HepG2 (cell line): ENCODE data around the gene MFF. TPM values are rescaled to one million over a fixed set of nuclear protein-coding genes. Genes with fewer than 3 reads are reported as not detected.

Source experiments
- BORCS8-MEF2B ChIP-seq: sonication (generic); formaldehyde crosslinking; IDR thresholded peaks from 2 replicates; pipeline ENCODE4 v1.8.0; 2022; ENCODE audit warnings: mild to moderate bottlenecking, missing genetic modification reagents
- HOXA3 ChIP-seq: sonication (generic); formaldehyde crosslinking; IDR thresholded peaks from 2 replicates; pipeline ENCODE4 v1.5.0; 2020; ENCODE audit warnings: missing genetic modification reagents
- MED1 ChIP-seq: sonication (generic); formaldehyde crosslinking; IDR thresholded peaks from 2 replicates; pipeline ENCODE4 v1.4.0; 2020; ENCODE audit warnings: missing genetic modification reagents
- MED13 ChIP-seq: sonication (generic); formaldehyde crosslinking; IDR thresholded peaks from 2 replicates; pipeline ENCODE4 v1.5.0; 2020; ENCODE audit warnings: missing genetic modification reagents
- MIER3 ChIP-seq: IDR thresholded peaks from 2 replicates; pipeline ENCODE4 v1.6.1; 2016; ENCODE audit warnings: missing compliant biosample characterization, borderline replicate concordance
- NFE2L1 ChIP-seq: sonication (generic); formaldehyde crosslinking; IDR thresholded peaks from 2 replicates; pipeline ENCODE4 v1.4.0; 2020; ENCODE audit warnings: missing genetic modification reagents, mild to moderate bottlenecking, borderline replicate concordance
- SOX6 ChIP-seq, 2 experiments: fragments of 450-650 bp in 1 of 2; sonication (generic) in 1 of 2; formaldehyde crosslinking in 1 of 2; IDR thresholded peaks; 2 replicates each; pipeline versions ENCODE4 v1.4.0 to v1.6.1; 2017 to 2020; ENCODE audit warnings: antibody characterized with exemption in 1 of 2, mild to moderate bottlenecking in 1 of 2, missing genetic modification reagents in 1 of 2
- YEATS4 ChIP-seq: sonication (generic); formaldehyde crosslinking; IDR thresholded peaks from 2 replicates; pipeline ENCODE4 v1.4.0; 2020; ENCODE audit warnings: missing genetic modification reagents, borderline replicate concordance
- ZBTB7B ChIP-seq: sonication (generic); formaldehyde crosslinking; IDR thresholded peaks from 2 replicates; pipeline ENCODE4 v1.4.0; 2020; ENCODE audit warnings: missing genetic modification reagents
- ZNF143 ChIP-seq: sonication (generic); formaldehyde crosslinking; IDR thresholded peaks from 2 replicates; pipeline ENCODE4 v1.4.0; 2020; ENCODE audit warnings: missing genetic modification reagents
- ZNF225 ChIP-seq: sonication (generic); formaldehyde crosslinking; IDR thresholded peaks from 2 replicates; pipeline ENCODE4 v1.4.0; 2020; ENCODE audit warnings: mild to moderate bottlenecking, missing genetic modification reagents
- ZNF253 ChIP-seq: sonication (generic); formaldehyde crosslinking; IDR thresholded peaks from 2 replicates; pipeline ENCODE4 v1.8.0; 2022; ENCODE audit warnings: mild to moderate bottlenecking, missing genetic modification reagents, borderline replicate concordance
- ZNF431 ChIP-seq: sonication (generic); formaldehyde crosslinking; IDR thresholded peaks from 2 replicates; pipeline ENCODE4 v1.9.0; 2022; ENCODE audit warnings: missing genetic modification reagents, low read depth, mild to moderate bottlenecking, borderline replicate concordance
- ZNF782 ChIP-seq: sonication (generic); formaldehyde crosslinking; IDR thresholded peaks from 2 replicates; pipeline ENCODE4 v1.4.0; 2020; ENCODE audit warnings: missing genetic modification reagents, mild to moderate bottlenecking, borderline replicate concordance
- polyA plus RNA-seq, 8 experiments: library from polyadenylated mRNA; depleted of rRNA in 3 of 8; stranded (reverse) in 7 of 8; unstranded in 1 of 8; fragments of >200 nt; fragmentation: Illumina TruSeq in 4 of 8; extraction: Trizol in 4 of 8; gene quantifications; 2 replicates each; pipeline versions ENCODE4 v1.2.1 to v1.2.3, GENCODE V29; 2011 to 2016; ENCODE audit warnings: low read depth in 4 of 8, missing spikeins in 1 of 8, mixed read lengths in 1 of 8; ENCODE audit not compliant: insufficient read depth in 1 of 8
- total RNA-seq, 5 experiments: library from RNA; depleted of rRNA; stranded (reverse); fragments of >200 nt; fragmentation: Illumina TruSeq; extraction: Trizol; gene quantifications; 2 replicates each; pipeline ENCODE4 v1.2.3, GENCODE V29; 2016; ENCODE audit warnings: low read depth in 1 of 5
- TF ChIP-seq, protein P1 (sequence below): IDR thresholded peaks from 2 replicates; pipeline ENCODE4 v1.4.0; 2020; ENCODE audit warnings: mild to moderate bottlenecking, missing genetic modification reagents
- TF ChIP-seq, protein P2 (sequence below): sonication (generic); formaldehyde crosslinking; IDR thresholded peaks from 2 replicates; pipeline ENCODE4 v1.4.0; 2020; ENCODE audit warnings: missing genetic modification reagents; ENCODE audit errors: not compliant biosample characterization
- TF ChIP-seq, protein P3 (sequence below): sonication (generic); formaldehyde crosslinking; IDR thresholded peaks from 2 replicates; pipeline ENCODE4 v1.8.0; 2022; ENCODE audit warnings: mild to moderate bottlenecking, missing genetic modification reagents, moderate library complexity
- TF ChIP-seq, protein P4 (sequence below): sonication (generic); formaldehyde crosslinking; IDR thresholded peaks from 2 replicates; pipeline ENCODE4 v1.4.0; 2020; ENCODE audit warnings: missing genetic modification reagents, borderline replicate concordance

The MFF gene
- total and polyA plus RNA-seq, 2 of the 13 experiments (the other 11 are each of a cell fraction or from before 2014, with no cell fraction given): 81.9 to 156 TPM

DNA sequence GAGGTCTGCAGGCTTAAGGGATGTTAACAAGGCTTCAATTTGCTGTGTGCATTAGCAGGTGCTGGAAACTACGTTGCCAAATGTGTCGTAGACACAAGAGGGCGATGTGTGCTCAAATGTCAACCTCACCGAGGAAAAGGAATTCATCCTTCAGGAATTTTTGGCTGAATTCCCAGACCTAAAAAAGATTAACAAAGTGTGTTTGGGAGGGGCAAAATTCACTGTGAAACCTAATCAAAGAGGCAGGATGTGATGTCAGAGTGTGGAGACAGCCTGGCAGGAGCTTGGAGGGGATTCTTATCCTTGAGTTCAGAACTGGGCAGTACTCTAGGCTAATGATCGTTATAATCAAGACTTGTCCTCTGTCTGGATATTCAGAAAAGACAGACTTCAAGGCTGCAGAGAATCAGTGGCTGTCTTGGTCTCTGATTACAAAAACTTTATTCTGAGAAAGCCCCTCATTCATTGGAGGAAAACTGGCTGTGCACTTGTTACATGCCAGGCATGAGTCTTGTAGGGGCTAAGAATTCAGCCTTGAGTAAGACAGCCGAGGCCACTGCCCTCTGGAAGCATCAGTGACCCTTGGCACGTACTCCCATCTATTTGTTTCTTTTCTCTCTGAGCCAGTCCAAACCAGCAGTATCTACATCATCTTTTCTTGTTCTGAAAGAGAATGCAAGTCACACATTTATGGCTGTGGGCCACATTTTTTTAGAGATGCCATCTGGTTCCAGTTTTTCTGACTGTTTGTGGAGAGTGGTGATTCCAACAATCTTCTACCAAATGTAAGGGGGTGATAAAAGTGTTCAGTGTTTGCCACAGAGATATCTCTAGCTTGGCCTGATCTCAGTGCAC is 81.4 kb downstream of the MFF start (continued):
- TF ChIP-seq, protein P1, sequence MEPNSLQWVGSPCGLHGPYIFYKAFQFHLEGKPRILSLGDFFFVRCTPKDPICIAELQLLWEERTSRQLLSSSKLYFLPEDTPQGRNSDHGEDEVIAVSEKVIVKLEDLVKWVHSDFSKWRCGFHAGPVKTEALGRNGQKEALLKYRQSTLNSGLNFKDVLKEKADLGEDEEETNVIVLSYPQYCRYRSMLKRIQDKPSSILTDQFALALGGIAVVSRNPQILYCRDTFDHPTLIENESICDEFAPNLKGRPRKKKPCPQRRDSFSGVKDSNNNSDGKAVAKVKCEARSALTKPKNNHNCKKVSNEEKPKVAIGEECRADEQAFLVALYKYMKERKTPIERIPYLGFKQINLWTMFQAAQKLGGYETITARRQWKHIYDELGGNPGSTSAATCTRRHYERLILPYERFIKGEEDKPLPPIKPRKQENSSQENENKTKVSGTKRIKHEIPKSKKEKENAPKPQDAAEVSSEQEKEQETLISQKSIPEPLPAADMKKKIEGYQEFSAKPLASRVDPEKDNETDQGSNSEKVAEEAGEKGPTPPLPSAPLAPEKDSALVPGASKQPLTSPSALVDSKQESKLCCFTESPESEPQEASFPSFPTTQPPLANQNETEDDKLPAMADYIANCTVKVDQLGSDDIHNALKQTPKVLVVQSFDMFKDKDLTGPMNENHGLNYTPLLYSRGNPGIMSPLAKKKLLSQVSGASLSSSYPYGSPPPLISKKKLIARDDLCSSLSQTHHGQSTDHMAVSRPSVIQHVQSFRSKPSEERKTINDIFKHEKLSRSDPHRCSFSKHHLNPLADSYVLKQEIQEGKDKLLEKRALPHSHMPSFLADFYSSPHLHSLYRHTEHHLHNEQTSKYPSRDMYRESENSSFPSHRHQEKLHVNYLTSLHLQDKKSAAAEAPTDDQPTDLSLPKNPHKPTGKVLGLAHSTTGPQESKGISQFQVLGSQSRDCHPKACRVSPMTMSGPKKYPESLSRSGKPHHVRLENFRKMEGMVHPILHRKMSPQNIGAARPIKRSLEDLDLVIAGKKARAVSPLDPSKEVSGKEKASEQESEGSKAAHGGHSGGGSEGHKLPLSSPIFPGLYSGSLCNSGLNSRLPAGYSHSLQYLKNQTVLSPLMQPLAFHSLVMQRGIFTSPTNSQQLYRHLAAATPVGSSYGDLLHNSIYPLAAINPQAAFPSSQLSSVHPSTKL: peak; percentile 92
- peak; percentile 70 for TF ChIP-seq MED1 (CRISPR knock-in tag)
- TF ChIP-seq ZNF253 (CRISPR knock-in tag): no peak
- TF ChIP-seq ZNF143 (CRISPR knock-in tag): no peak
- TF ChIP-seq SOX6 (IDR thresholded peaks at IDR 0.05): no peak
- TF ChIP-seq SOX6 (CRISPR knock-in tag; IDR thresholded peaks at IDR 0.05): peak; percentile 81
- TF ChIP-seq NFE2L1 (CRISPR knock-in tag): no peak
- TF ChIP-seq ZNF782 (CRISPR knock-in tag): no peak
- TF ChIP-seq YEATS4: peak; percentile 49; the same call in 1 of the 2 replicates
- peak; percentile 62; the same call in 1 of the 2 replicates for TF ChIP-seq MIER3 (CRISPR knock-in tag)
- TF ChIP-seq ZNF431 (CRISPR knock-in tag): no peak
- 0 out of 2 replicates have a peak, but pooled peaks have one; percentile 24 for TF ChIP-seq BORCS8-MEF2B (CRISPR knock-in tag)
- no peak for TF ChIP-seq ZNF225 (CRISPR knock-in tag)
- TF ChIP-seq, protein P2, sequence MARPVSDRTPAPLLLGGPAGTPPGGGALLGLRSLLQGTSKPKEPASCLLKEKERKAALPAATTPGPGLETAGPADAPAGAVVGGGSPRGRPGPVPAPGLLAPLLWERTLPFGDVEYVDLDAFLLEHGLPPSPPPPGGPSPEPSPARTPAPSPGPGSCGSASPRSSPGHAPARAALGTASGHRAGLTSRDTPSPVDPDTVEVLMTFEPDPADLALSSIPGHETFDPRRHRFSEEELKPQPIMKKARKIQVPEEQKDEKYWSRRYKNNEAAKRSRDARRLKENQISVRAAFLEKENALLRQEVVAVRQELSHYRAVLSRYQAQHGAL: no peak
- 0 out of 2 replicates have a peak, but pooled peaks have one; percentile 24 for TF ChIP-seq MED13
- TF ChIP-seq HOXA3 (CRISPR knock-in tag): peak; percentile 82
- peak; percentile 78 for TF ChIP-seq ZBTB7B (CRISPR knock-in tag)
- TF ChIP-seq, protein P3, sequence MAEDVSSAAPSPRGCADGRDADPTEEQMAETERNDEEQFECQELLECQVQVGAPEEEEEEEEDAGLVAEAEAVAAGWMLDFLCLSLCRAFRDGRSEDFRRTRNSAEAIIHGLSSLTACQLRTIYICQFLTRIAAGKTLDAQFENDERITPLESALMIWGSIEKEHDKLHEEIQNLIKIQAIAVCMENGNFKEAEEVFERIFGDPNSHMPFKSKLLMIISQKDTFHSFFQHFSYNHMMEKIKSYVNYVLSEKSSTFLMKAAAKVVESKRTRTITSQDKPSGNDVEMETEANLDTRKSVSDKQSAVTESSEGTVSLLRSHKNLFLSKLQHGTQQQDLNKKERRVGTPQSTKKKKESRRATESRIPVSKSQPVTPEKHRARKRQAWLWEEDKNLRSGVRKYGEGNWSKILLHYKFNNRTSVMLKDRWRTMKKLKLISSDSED (CRISPR knock-in tag): no peak
- TF ChIP-seq, protein P4, sequence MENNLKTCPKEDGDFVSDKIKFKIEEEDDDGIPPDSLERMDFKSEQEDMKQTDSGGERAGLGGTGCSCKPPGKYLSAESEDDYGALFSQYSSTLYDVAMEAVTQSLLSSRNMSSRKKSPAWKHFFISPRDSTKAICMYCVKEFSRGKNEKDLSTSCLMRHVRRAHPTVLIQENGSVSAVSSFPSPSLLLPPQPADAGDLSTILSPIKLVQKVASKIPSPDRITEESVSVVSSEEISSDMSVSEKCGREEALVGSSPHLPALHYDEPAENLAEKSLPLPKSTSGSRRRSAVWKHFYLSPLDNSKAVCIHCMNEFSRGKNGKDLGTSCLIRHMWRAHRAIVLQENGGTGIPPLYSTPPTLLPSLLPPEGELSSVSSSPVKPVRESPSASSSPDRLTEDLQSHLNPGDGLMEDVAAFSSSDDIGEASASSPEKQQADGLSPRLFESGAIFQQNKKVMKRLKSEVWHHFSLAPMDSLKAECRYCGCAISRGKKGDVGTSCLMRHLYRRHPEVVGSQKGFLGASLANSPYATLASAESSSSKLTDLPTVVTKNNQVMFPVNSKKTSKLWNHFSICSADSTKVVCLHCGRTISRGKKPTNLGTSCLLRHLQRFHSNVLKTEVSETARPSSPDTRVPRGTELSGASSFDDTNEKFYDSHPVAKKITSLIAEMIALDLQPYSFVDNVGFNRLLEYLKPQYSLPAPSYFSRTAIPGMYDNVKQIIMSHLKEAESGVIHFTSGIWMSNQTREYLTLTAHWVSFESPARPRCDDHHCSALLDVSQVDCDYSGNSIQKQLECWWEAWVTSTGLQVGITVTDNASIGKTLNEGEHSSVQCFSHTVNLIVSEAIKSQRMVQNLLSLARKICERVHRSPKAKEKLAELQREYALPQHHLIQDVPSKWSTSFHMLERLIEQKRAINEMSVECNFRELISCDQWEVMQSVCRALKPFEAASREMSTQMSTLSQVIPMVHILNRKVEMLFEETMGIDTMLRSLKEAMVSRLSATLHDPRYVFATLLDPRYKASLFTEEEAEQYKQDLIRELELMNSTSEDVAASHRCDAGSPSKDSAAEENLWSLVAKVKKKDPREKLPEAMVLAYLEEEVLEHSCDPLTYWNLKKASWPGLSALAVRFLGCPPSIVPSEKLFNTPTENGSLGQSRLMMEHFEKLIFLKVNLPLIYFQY (CRISPR knock-in tag): peak; percentile 32; the same call in 1 of the 2 replicates
